ENCODE data around the gene MYOM1.

The MYOM1 gene

DNA sequence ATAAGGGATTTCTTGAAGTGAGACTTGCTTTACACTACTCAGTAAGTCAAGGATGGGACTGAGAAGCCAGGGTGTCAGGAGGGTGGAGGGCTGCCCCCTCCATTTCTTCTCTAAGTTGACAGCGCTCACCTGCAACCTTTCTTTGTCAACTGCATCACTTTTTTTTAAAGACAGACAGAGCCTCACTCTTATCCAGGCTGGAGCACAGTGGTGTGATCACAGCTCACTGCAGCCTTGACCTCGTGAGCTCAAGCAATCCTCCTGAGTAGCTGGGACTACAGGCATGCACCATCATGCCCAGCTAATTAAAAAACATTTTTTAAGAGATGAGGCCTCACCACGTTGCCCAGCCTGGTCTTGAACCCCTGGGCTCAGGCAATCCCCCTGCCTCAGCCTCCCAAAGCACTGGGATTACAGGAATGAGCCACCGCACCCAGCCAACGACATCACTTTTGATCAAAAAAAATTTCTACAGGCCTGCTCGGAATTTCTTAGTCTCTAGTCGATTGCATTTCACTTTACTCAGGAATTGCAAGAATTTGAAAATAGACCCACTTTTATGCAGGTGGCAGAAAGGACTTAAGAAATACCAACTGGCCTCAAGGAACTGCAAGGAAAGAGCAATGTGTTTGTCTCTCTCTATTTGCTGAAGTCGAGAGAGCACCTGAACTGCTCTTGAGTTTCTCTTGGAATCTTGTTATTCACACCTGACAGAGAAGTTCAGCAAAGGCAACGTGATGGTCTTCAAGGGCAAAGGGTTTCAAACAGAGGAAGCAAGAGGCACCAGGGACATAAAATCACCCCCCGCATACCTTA, 101.4 kb downstream of the MYOM1 start:
- TF ChIP-seq, protein P1, sequence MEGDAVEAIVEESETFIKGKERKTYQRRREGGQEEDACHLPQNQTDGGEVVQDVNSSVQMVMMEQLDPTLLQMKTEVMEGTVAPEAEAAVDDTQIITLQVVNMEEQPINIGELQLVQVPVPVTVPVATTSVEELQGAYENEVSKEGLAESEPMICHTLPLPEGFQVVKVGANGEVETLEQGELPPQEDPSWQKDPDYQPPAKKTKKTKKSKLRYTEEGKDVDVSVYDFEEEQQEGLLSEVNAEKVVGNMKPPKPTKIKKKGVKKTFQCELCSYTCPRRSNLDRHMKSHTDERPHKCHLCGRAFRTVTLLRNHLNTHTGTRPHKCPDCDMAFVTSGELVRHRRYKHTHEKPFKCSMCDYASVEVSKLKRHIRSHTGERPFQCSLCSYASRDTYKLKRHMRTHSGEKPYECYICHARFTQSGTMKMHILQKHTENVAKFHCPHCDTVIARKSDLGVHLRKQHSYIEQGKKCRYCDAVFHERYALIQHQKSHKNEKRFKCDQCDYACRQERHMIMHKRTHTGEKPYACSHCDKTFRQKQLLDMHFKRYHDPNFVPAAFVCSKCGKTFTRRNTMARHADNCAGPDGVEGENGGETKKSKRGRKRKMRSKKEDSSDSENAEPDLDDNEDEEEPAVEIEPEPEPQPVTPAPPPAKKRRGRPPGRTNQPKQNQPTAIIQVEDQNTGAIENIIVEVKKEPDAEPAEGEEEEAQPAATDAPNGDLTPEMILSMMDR (IDR thresholded peaks at IDR 0.05; ENCODE audit: borderline replicate concordance, control extremely low read depth, extremely low read depth, insufficient read depth, missing control alignments): no peak
- in situ Hi-C loops (cut with MboI; ENCODE audit: low sequenced_read_pairs, unreplicated experiment): no loop called here
- DNase-seq (ENCODE audit: low spot score): no peak

DNA sequence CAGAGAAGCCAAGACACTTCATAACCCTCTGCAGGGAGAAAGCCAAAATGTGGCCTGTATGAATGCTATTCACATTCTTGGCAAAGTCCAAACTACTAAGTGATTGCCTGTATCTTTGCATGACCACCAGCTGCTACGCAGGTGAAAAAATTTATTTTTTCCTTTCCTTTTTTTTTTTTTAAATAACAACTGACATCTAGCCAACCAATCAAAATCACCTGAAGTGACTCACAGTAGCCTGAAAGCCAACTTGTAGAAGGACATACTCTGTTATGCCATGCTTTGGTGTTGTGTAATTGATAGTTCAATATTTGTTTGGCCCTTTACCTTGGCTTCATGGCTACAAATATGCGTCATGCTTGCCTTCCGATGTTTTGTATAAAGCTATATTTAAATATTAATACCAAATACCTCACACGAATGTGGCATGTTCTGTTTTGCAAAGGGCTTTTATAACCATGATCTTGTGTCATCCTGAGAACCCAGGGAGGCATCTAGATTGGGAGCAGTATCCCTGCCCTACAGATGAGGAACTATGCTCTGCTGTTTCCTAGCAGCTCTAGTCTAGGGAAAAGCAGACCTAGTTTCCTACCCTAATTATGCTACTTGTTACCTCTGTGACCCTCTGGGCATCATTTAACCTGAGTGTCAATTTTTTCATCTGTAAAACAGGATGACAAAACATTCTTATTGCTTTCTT, 102.1 kb downstream of the MYOM1 start:
- DNase-seq (ENCODE audit: low spot score): no peak
- in situ Hi-C loops (cut with MboI; ENCODE audit: low sequenced_read_pairs, unreplicated experiment): no loop called here
- TF ChIP-seq, protein P1 (IDR thresholded peaks at IDR 0.05; ENCODE audit: borderline replicate concordance, control extremely low read depth, extremely low read depth, insufficient read depth, missing control alignments): no peak

DNA sequence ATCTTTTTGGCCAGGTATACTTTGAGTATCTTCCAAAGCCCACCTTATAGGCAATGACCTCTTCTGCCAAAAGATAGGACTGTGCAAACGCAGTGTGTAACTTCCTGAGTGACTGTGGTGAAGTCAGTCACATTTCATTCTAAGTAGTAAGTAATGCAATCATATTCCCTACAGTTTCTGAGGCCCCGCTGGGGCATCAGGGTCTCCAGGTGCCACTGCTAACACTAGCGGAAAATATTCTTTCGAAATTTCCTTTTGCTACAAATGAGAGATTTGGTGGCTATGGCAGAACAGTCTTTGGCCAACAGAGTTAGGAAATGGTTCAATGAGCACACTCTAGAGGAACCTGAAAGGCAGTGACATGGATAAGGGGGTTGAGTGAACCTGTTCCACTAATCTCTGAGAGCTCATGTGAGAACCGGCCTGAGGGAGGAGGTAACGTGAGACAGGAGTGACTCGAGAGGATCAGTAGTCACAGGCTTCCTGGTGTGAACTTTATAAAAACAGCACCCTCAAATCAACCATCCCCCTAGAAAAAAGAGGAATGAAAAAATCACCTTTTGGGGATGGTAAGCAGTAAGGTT, 104.2 kb downstream of the MYOM1 start:
- in situ Hi-C loops (cut with MboI; ENCODE audit: low sequenced_read_pairs, unreplicated experiment): no loop called here
- DNase-seq (ENCODE audit: low spot score): no peak
- TF ChIP-seq, protein P1 (IDR thresholded peaks at IDR 0.05; ENCODE audit: borderline replicate concordance, control extremely low read depth, extremely low read depth, insufficient read depth, missing control alignments): no peak

DNA sequence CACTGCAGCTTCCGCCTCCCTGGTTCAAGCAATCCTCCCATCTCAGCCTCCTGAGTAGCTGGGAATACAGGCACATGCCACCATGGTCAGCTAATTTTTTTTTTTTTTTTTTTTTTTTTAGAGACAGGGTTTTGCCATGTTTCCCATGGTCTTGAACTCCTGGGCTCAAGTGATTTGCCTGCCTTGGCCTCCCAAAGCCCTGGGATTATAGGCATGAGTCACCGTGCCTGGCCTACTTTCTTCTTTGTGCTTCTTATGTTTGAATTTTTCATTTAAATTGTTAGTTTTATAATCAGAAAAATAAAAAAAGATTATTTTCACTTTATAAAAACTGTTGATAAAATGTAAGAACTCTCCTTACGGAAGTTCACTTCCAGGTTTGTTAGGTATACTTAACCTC, 105.3 kb downstream of the MYOM1 start:
- TF ChIP-seq, protein P1 (IDR thresholded peaks at IDR 0.05; ENCODE audit: borderline replicate concordance, control extremely low read depth, extremely low read depth, insufficient read depth, missing control alignments): no peak
- in situ Hi-C loops (cut with MboI; ENCODE audit: low sequenced_read_pairs, unreplicated experiment): no loop called here
- no peak for DNase-seq (ENCODE audit: low spot score)

DNA sequence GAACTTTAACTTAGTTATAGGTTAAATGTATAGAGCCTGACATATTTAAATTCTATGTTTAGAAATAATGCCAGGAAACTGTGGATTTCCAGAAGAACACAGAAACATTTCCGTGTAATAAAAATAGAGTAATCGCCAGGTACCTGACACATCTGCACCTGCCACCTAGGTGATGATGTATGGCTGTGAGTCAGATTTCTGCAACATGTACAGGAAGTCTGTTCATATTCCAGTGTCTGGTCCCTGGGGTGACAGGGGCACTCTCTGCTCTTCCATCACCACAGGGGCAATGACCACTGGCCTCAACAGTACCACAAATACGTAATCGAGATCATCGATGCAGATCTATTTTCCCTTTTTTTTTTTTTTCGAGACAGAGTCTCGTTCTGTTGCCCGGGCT, 105.7 kb downstream of the MYOM1 start:
- in situ Hi-C loops (cut with MboI; ENCODE audit: low sequenced_read_pairs, unreplicated experiment): no loop called here
- TF ChIP-seq, protein P1 (IDR thresholded peaks at IDR 0.05; ENCODE audit: borderline replicate concordance, control extremely low read depth, extremely low read depth, insufficient read depth, missing control alignments): no peak
- no peak for DNase-seq (ENCODE audit: low spot score)

DNA sequence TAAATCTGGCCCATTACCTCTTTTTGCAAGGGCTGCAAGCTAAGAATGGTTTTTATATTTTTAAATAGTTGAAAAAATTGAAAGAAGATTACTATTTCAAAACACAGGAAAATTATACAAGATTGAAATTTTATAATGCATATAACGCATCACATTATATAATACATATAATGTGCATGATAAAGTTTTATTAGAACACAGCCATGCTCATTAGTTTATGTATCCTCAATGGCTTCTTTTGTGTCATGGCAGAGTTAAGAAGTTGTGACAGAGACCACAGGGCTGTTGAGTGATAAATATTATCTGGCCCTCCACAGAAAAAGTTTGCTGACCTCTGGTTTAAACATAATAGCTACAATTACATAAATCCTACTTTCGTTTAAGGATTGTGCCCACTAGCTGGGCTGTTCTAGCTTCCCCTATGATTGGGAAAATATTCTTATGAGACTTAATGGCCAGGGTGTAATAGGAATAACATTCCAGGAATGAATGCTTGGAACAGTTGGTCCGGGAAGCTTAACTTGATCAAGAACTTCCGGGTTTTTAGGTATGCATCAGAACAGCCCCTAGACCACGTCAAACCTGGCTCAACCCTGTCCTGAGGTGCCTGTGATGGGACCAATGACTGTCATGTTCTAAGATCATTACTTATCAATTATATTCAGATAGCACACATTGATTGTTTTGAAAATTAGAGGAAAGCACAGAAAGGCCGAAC, 108.1 kb downstream of the MYOM1 start:
- in situ Hi-C loops (cut with MboI; ENCODE audit: low sequenced_read_pairs, unreplicated experiment): no loop called here
- DNase-seq (ENCODE audit: low spot score): no peak
- TF ChIP-seq, protein P1 (IDR thresholded peaks at IDR 0.05; ENCODE audit: borderline replicate concordance, control extremely low read depth, extremely low read depth, insufficient read depth, missing control alignments): no peak
